GM12892 (cell line): ENCODE results near the gene THAP2.

Experiments used
- POLR2A ChIP-seq: IDR thresholded peaks from 2 replicates; pipeline ENCODE4 v1.6.1; 2011; ENCODE audit warnings: low read depth, low read length, control low read depth
- TAF1 ChIP-seq: IDR thresholded peaks from 2 replicates; pipeline ENCODE4 v1.6.1; 2011; ENCODE audit warnings: low read depth, mild to moderate bottlenecking, control low read depth, low read length, borderline replicate concordance

- TF ChIP-seq POLR2A (no peak), TAF1 (no peak)
Observed at GRCh38 chr12:71652656-71653055, 11.4 kb upstream of the THAP2 start.
